B cell (primary cell): ENCODE results near the gene BMAL1. TPM values are rescaled to one million over a fixed set of nuclear protein-coding genes. Genes with fewer than 3 reads are reported as not detected.

Experiments used
- ATAC-seq: fragments of 200-7000 bp; cut with Tn5 transposase; one replicate; pipeline ENCODE4 v1.10.0; 2021; ENCODE audit warnings: low read depth, mild to moderate bottlenecking, moderate number of reproducible peaks, moderate library complexity
- CTCF ChIA-PET: fragments of 350-600 bp; sonication (Branson Sonifier 250); formaldehyde crosslinking; loops from one replicate; lab custom pipeline; 2021; ENCODE audit warnings: antibody characterized with exemption, inconsistent platforms; lab: Charles Lee
- POLR2A ChIA-PET: fragments of 350-600 bp; sonication (Branson Sonifier 250); formaldehyde crosslinking; loops from one replicate; lab custom pipeline; 2021; ENCODE audit warnings: antibody characterized with exemption; lab: Charles Lee
- DNase-seq: peaks from one replicate; pipeline ENCODE4 v3.0.0; 2013
- H2AFZ ChIP-seq: 2 replicates; pipeline ENCODE4 v1.6.1; 2012; ENCODE audit warnings: mild to moderate bottlenecking, low read depth, low read length; ENCODE audit not compliant: insufficient read depth, poor library complexity, severe bottlenecking
- H3K27ac ChIP-seq, 2 donors: 1 replicate in 1 of 2; 2 replicates in 1 of 2; pipeline ENCODE4 v1.5.1; 2012 to 2013; ENCODE audit warnings: low read length in 2 of 2, mild to moderate bottlenecking in 2 of 2, moderate library complexity in 1 of 2
- H3K27me3 ChIP-seq, 4 experiments: fragments of 200-600 bp in 1 of 4; sonication (generic) in 1 of 4; replicated peaks in 1 of 4; 1 replicate in 2 of 4; 2 replicates in 2 of 4; pipeline versions ENCODE4 v1.6.1 to v1.7.0; 2013 to 2016; ENCODE audit warnings: low read length in 3 of 4, mild to moderate bottlenecking in 2 of 4, mixed read lengths in 1 of 4, moderate library complexity in 1 of 4; ENCODE audit not compliant: insufficient read depth in 4 of 4, control insufficient read depth in 3 of 4; ENCODE audit errors: control extremely low read depth in 1 of 4
- H3K36me3 ChIP-seq, 2 experiments: replicated peaks in 1 of 2; 1 replicate in 1 of 2; 2 replicates in 1 of 2; pipeline versions ENCODE4 v1.6.1 to v1.7.1; 2013; ENCODE audit warnings: low read length in 1 of 2; ENCODE audit not compliant: insufficient read depth in 2 of 2, control insufficient read depth in 1 of 2; ENCODE audit errors: control extremely low read depth in 1 of 2, extremely low read depth in 1 of 2
- H3K4me1 ChIP-seq, 2 donors: fragments of 200-600 bp in 1 of 2; sonication (generic) in 1 of 2; 1 replicate in 1 of 2; 2 replicates in 1 of 2; pipeline versions ENCODE4 v1.5.1 to v1.6.1; 2013 to 2017; ENCODE audit warnings: low read length in 2 of 2; ENCODE audit not compliant: control insufficient read depth in 2 of 2, insufficient read depth in 2 of 2
- H3K4me2 ChIP-seq: replicated peaks from 2 replicates; pipeline ENCODE3; 2012; ENCODE audit warnings: mild to moderate bottlenecking, low read depth, low read length; ENCODE audit not compliant: poor library complexity, severe bottlenecking
- H3K4me3 ChIP-seq, 5 experiments: fragments of 200-600 bp in 1 of 5; sonication (generic) in 1 of 5; 1 replicate in 3 of 5; 2 replicates in 2 of 5; pipeline versions ENCODE4 v1.5.1 to v1.7.0; 2011 to 2016; ENCODE audit warnings: low read length in 4 of 5, mild to moderate bottlenecking in 4 of 5, low read depth in 2 of 5, control low read depth in 1 of 5, moderate library complexity in 1 of 5; ENCODE audit not compliant: insufficient read depth in 1 of 5; ENCODE audit errors: control extremely low read depth in 1 of 5, extremely low read depth in 1 of 5
- H3K79me2 ChIP-seq: fragments of 200-600 bp; sonication (generic); one replicate; pipeline ENCODE4 v1.6.0; 2016; ENCODE audit warnings: low read length; ENCODE audit not compliant: control insufficient read depth, insufficient read depth
- H3K9ac ChIP-seq: fragments of 200-600 bp; sonication (generic); 2 replicates; pipeline ENCODE4 v1.6.1; 2017; ENCODE audit warnings: mild to moderate bottlenecking, low read length, moderate library complexity
- H3K9me3 ChIP-seq, 3 donors: one replicate each; pipeline versions ENCODE4 v1.6.1 to v1.7.1; 2013; ENCODE audit warnings: low read length in 2 of 3; ENCODE audit not compliant: control insufficient read depth in 2 of 3, insufficient read depth in 1 of 3; ENCODE audit errors: control extremely low read depth in 1 of 3
- H4K20me1 ChIP-seq: 2 replicates; pipeline ENCODE4 v1.6.0; 2012; ENCODE audit warnings: mild to moderate bottlenecking, low read length; ENCODE audit not compliant: insufficient read depth, control insufficient read depth, poor library complexity, severe bottlenecking
- H3K27ac Mint-ChIP-seq: one replicate; pipeline ENCODE4 v1.8.0; 2021; ENCODE audit warnings: mixed read lengths
- H3K27me3 Mint-ChIP-seq: one replicate; pipeline ENCODE4 v1.8.0; 2021; ENCODE audit warnings: mixed read lengths
- H3K4me1 Mint-ChIP-seq: one replicate; pipeline ENCODE4 v1.8.0; 2021; ENCODE audit warnings: mixed read lengths
- H3K4me3 Mint-ChIP-seq: one replicate; pipeline ENCODE4 v1.8.0; 2021; ENCODE audit warnings: mixed read lengths
- H3K9me3 Mint-ChIP-seq: one replicate; pipeline ENCODE4 v1.8.0; 2022; ENCODE audit warnings: mixed read lengths; ENCODE audit not compliant: insufficient read depth
- CTCF ChIP-seq: fragments of 200-600 bp; IDR thresholded peaks from one replicate; pipeline ENCODE4 v1.8.0; 2022; ENCODE audit warnings: antibody characterized with exemption, mild to moderate bottlenecking
- EZH2 ChIP-seq: IDR thresholded peaks from 2 replicates; pipeline ENCODE4 v1.6.1; 2012; ENCODE audit warnings: borderline replicate concordance, low read depth, mild to moderate bottlenecking, moderate library complexity, low read length; ENCODE audit not compliant: insufficient read depth, poor library complexity, severe bottlenecking
- WGBS: methylation state at CpG from one replicate; pipeline ENCODE4 v1.1.5; 2013; ENCODE audit warnings: missing lambda C conversion rate; ENCODE audit not compliant: insufficient coverage; 5-methylcytosine and 5-hydroxymethylcytosine counted together
- intact Hi-C: fragments of 100-400 bp; cut with micrococcal nuclease; formaldehyde crosslinking; loops from one replicate; pipeline ENCODE4 v1.10.0; 2022
- polyA plus RNA-seq: library from polyadenylated mRNA; depleted of rRNA; stranded (reverse); fragments of >200 nt; gene quantifications from 2 replicates; pipeline ENCODE4 v1.2.3, GENCODE V29; 2012
- total RNA-seq, 2 donors: library from RNA; stranded (reverse); fragments of 120-200 nt in 1 of 2; gene quantifications; 1 replicate in 1 of 2; 2 replicates in 1 of 2; pipeline versions ENCODE4 v1.2.3 to v1.2.4, GENCODE V29; 2013 to 2022

BMAL1 gene
- total and polyA plus RNA-seq, 2 donors (not counting 1 experiment from before 2014, with no cell fraction given) = 8.6 to 39.1 TPM

GRCh38 chr11:13405220-13405619 lies 127.6 kb downstream of the BMAL1 start:
- H3K79me2 ChIP-seq = no peaks in the 10 kb centered on the region
- no peaks in the 10 kb centered on the region for H3K4me1 Mint-ChIP-seq
- H2AFZ ChIP-seq = no peak overlapping the region
- DNase-seq (no peak), ATAC-seq (no peak)
- H3K4me1 ChIP-seq = no peaks in the 10 kb centered on the region
- WGBS = no CpG with 5 or more reads among the region's 4 CpGs
- H4K20me1 ChIP-seq = no peaks in the 10 kb centered on the region
- TF ChIP-seq EZH2 (no peak), CTCF (no peak)
- no peak overlapping the region for H3K27ac Mint-ChIP-seq
- ChIA-PET CTCF (no interaction called here), POLR2A (no interaction called here)
- H3K9me3 ChIP-seq = peaks cover 0 to 2% (median 0%) of the 10 kb centered on the region in 3 donors
- intact Hi-C loops = no loop called here
- no peak overlapping the region for H3K9ac ChIP-seq
- no peaks in the 10 kb centered on the region for H3K27me3 Mint-ChIP-seq
- H3K4me3 ChIP-seq = no peak overlapping the region
- H3K27ac ChIP-seq = no peak overlapping the region
- H3K4me3 Mint-ChIP-seq = no peak overlapping the region
- no peak overlapping the region for H3K4me2 ChIP-seq
- H3K9me3 Mint-ChIP-seq = no peaks in the 10 kb centered on the region
- no peaks in the 10 kb centered on the region for H3K27me3 ChIP-seq
- H3K36me3 ChIP-seq = peaks cover 7 to 41% of the 10 kb centered on the region in 2 experiments

DNA sequence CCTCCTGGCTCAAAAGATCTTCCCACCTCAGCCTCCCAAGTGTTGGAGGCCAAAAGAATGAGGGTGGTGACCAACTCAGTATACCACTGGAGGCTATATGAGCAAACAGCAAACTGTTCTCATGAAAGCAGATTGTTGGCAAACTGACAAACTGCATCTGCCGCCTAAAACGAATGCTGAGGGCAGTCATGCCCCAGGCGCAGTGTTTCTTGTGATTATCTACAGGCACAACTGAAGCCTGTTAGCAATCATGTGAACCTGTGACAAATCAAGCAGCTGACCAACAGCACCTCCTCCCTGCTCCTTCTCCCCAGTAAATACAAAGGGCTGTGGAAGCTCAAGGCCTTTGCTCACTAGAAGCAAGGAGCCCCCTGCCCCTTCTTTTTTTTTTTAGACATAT lies 137.6 kb downstream of the BMAL1 start:
- ATAC-seq = no peak
- Histone ChIP-seq H3K4me2 (no peak overlapping the region), H3K9ac (no peak overlapping the region), H3K27ac (no peak overlapping the region), H2AFZ (no peak overlapping the region), H3K4me3 (no peak overlapping the region), H4K20me1 (no peaks in the 10 kb centered on the region), H3K36me3 (peaks cover 5 to 54% of the 10 kb centered on the region in 2 experiments), H3K79me2 (no peaks in the 10 kb centered on the region), H3K9me3 (no peaks in the 10 kb centered on the region), H3K27me3 (no peaks in the 10 kb centered on the region), H3K4me1 (no peaks in the 10 kb centered on the region)
- TF ChIP-seq EZH2 (no peak), CTCF (no peak)
- Mint-ChIP-seq H3K27ac (no peak overlapping the region), H3K4me1 (no peaks in the 10 kb centered on the region), H3K27me3 (no peaks in the 10 kb centered on the region), H3K9me3 (no peaks in the 10 kb centered on the region), H3K4me3 (no peak overlapping the region)
- DNase-seq = no peak
- ChIA-PET CTCF (no interaction called here), POLR2A (no interaction called here)
- intact Hi-C loops = no loop called here
- WGBS = 100% methylated on average over 3 of the region's 3 CpGs
